NOMO-1 treated with DMSO at 0.1 percent for 48 hours (cell line): ENCODE results near the gene PLEKHG7.
"Not testable (repeated sequence)": the region's sequence is repeated elsewhere in the genome, so short reads cannot be mapped to it uniquely, and the experiment has no call there.

Source experiments
- DNase-seq: peaks from one replicate; lab custom pipeline; 2025; ENCODE audit not compliant: unreplicated experiment; lab: John Stamatoyannopoulos, UW

PLEKHG7 gene

DNA sequence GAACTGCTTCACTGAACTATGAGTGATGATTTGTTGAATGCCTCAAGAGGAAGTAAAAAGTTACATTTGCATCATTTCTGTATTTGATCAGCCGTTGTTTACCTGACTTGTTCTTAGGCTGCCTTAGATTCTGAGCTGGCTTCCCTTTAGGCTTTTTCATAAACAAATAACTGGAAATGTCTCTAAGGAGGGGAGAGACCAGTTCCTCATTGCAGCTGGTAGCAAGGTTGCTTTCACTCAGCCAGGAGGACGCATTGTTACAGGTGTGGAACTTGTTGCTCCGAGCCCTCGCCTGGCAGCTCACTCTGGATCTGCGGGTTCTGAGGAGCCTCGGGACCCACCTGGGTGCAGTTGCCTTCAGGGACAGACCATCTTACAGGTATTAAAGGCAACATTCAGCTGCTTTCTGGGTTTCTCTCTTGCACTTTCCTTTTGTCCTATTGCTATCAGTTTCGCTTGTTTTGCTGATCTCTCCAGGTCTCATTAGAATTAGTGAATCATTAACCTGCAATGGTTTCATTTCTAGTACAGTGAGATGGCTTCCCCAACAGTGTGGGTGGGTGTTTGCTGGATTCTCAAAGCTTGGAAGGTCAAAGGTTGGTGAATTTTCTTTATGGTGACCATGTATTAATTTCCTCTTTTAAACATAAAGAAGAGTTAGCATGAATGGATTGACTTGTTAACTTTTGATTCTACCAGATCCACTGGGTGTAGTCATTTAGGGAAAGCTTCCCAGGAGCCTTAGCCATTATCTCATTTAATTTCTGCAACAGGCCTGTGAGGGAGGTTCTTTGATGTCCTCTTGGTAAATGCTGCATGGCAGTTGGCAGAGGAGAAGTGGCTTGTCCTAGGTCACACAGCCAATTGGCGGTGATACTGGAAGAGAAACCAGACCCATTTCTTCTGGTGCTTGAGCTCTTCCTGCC lies at the start of gene PLEKHG7:
PLEKHG7 (plus strand) TSS at position 236 of the 926 bp plus-strand sequence. CDS start 3,643 bp downstream, outside the sequence.
- peak; percentile 21 for DNase-seq

- DNase-seq, result not testable (repeated sequence)
Observed at GRCh38 chr12:92654256-92654655, 48.5 kb upstream of the PLEKHG7 start.

DNA sequence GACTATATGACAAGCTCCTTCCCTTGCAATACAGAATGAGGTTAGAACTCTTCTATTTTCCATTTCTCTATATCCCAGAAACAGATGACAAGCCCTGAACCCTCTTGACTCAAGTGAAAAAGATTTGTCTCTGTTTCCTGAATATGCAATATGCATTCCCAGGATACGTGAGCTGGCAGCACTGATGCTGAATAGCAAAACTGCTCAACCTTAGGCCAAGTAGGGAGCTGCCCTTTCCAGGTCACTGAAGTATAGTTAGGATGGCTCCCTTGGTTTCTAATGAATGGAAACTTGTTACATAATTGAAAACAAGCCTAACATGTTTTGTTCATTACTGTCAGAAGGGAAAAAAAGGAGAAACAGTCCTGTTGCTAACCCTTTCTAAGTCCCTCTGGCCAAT lies 47.9 kb upstream of the PLEKHG7 start:
- no peak for DNase-seq

DNA sequence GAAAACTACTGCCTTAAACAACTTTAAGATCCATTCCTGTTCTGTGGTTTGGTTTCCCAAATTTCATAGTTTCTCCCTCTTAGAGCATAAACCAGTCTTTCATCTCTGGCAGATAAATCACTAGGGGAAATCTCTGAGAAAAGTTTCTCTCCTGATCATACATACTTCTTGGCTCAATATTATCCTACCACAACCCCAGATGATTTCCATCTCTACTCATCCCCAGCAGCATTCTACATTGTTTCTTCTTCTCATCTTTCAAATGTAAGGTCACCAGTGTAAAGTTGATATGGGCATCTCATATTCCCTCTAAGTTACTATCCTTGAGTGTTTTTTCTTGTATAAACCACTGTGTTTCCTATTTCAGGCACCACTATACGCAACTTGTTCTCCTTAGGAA lies 45.9 kb upstream of the PLEKHG7 start:
- no peak for DNase-seq

- no peak for DNase-seq
Observed at GRCh38 chr12:92657770-92658169, 45.0 kb upstream of the PLEKHG7 start.

DNA sequence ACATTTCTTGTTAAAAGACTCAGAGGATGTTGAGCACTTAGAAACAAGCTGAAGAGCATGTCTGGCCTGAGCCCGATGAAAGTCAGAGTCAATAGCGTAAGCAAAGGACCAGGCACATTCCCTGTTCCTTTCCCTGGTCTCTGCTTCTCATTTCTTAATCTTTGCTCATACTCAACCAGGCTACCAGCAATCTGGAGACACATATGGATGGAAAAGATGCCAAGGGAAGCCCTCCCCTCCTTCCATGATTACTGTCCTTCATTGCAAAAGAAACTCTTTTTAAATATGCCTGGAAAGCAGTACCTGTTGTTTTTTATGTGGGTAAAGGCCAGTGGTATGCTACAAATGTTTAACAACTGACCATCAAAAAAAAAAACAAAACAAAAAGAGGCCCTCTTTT lies 44.2 kb upstream of the PLEKHG7 start:
- DNase-seq, result no peak

DNA sequence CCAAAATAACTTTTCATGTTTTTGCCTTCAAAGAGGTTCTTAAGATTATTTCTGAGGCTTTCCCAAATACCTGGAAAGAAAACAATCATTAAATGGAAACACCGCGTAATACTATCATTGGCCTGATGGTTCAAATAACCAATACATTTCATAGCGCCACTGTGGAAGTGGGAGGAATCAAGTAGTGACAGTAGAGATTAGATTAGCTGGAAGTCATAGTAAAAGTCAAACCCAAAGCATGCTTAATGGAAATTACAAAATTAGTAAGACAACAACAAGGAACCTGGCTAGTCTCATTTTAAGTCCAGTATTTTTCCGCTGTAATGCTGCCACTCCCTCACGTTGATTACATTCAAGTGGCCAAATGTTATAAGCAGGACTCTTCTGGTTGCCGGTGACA lies 41.5 kb upstream of the PLEKHG7 start:
- DNase-seq, result no peak

- no peak for DNase-seq
Observed at GRCh38 chr12:92665496-92665895, 37.3 kb upstream of the PLEKHG7 start.

DNA sequence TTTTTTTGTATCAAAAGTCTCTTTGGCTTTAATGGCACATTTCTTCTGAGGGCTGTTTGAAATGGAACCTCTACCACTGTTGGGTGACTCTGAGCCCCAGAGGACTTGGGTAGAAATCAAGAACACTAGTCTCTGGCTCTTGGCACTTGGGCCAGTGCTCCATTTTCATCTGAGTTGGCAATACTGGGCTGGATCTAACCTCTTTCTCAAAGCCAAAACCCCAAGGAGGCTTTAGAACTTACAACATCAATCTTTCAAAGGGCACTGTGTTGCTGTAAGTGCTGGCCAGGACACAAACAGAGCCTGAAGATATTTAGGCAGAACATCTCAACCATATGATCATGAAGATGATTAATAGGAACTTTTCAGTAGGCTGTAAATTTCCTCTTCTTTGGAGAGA lies 34.0 kb upstream of the PLEKHG7 start:
- DNase-seq, result no peak

DNA sequence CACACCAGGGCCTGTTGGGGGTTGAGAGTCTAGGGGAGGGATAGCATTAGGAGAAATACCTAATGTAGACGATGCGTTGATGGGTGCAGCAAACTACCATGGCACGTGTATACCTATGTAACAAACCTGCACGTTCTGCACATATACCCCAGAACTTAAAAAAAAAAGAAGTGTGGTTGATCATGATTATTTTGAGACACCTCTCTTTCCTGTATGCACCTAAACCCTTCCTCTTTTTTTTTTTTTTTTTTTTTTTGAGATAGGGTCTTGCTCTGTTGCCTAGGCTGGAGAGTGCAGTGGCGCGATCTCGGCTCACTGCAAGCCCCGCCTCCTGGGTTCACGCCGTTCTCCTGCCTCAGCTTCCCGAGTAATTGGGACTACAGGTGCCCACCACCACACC lies 31.3 kb upstream of the PLEKHG7 start:
- DNase-seq, result not testable (repeated sequence)

DNA sequence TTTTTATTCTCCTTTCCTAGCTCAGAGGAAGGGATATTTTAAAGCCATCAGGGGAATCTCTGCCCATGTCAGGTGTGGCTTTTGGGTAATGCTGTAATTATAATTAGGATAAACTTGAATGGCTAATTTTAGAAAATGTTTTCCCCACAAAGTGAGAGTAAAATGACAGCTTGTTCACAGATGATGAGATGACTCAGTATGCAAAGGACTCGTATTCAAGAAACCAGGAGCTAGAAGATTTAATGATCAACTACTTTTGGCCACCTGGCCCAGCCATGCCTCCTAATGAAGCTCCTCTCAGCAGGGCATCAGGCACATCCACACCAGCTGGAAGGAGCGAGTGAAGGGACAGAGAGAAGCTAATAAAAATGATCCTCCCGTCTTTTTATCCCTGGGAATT lies 29.0 kb upstream of the PLEKHG7 start:
- DNase-seq, result no peak

GRCh38 chr12:92674500-92674899 lies 28.3 kb upstream of the PLEKHG7 start:
- DNase-seq, result no peak

- DNase-seq, result no peak
Observed at GRCh38 chr12:92675092-92675865, 27.5 kb upstream of the PLEKHG7 start.

- no peak for DNase-seq
Observed at GRCh38 chr12:92676710-92677109, 26.1 kb upstream of the PLEKHG7 start.

- DNase-seq, result no peak
Observed at GRCh38 chr12:92690601-92691000, 12.2 kb upstream of the PLEKHG7 start.

DNA sequence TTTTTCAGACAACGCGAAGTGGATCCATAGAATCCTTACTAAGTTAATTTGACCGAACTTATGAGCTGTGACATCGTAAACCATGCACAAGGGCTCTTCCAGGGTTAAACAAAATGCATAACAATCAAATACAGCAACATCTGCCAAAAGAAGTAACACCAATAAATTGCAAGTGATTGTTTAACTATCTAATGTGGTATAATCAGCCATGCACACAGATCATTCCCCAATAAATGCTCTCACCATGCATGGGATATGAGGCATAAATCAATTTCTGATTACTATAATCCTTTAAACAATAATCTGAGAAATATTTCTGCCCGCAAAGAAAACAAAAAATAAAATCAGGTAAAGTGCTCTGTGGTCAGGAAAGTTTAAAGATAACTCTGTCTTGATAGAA lies 7.7 kb upstream of the PLEKHG7 start:
- DNase-seq, result no peak

GRCh38 chr12:92695577-92695976 lies 7.2 kb upstream of the PLEKHG7 start:
- no peak for DNase-seq

GRCh38 chr12:92696216-92696615 lies 6.6 kb upstream of the PLEKHG7 start:
- DNase-seq, result no peak

DNA sequence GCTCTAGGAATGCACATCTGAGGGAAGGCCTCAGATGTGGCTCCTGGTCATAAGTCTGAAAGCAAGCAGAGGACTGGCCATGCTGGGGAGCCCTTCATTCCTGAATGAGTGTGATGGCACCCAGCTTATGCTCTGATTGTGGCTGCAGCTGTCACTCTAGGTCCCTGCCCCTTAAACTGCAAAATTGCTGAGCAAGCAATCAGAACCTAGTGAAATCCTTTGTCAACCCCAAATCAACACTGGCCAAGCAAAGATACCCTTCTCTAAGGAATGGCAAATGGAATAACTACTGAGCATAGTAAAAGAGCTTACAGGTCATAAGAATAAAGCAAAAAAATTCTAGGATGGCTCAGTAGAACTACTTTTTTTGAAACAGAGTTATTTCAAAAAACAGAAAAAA lies 4.3 kb upstream of the PLEKHG7 start:
- DNase-seq, result no peak

- DNase-seq, result no peak
Observed at GRCh38 chr12:92701441-92701840, 1.3 kb upstream of the PLEKHG7 start.

DNA sequence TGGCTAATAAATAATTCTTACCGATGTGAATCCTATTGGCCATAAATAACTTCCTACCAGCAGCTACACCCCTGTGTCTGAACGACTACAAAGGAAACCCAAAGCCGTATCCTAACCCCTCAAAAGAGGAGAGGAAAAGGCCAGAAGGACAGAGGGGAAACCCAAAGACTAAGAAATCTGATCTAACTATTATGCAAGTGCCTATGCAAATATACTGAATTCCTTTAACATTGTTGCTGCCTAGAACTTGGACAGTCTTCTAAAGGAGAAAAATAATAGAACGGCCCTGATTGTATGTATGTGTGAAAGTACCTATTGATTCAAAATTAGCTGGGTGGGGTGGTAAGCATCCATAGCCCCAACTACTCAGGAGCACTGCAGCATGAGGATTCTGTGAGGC lies 997 bp downstream of the PLEKHG7 start:
- DNase-seq, result no peak

- DNase-seq, result no peak
Observed at GRCh38 chr12:92706594-92706993, 3.8 kb downstream of the PLEKHG7 start.
